GM19468 (cell line): ENCODE results near the gene PLXNA3.
"Not testable (repeated sequence)": the region's sequence is repeated elsewhere in the genome, so short reads cannot be mapped to it uniquely, and the experiment has no call there.

Experiments used
- ATAC-seq: cut with Tn5 transposase; IDR thresholded peaks from one replicate; pipeline ENCODE4 v1.9.1; 2021; ENCODE audit warnings: mild to moderate bottlenecking, moderate library complexity, moderate number of reproducible peaks; ENCODE audit not compliant: unreplicated experiment; ENCODE audit errors: extremely low read depth

Gene PLXNA3

DNA sequence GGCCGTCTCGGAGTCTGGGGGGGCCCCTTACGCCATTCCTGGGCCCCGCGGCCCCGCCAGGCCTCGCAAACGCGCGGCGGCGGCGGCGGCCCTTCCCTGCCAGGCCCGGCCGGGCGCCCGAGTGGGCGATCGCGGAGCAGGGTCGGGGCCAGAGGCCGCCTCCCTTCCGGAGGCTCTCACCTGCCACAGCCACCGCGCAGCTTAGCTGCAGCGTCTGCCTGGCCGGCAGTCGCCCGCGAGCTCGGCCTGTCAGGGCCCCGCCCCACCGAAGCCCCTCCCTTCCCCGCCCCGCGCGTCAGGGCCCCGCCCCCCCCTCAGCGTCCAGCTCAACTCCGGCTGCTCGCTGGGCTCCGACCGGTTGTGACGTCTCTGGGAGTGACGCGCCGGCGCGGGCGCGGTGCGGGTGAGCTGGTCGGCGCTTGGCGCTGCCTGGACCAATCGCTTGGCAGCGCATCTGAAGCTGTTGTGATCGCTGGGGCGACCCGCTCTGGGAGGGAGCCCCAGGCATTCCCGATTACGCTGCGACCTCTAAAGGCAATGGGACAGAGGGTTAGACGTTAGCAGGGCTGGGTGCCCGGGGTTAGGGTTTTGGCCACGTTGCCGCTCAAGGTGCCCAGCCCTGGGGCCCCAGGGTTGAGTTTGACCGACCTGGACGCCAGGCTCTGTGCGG is 32.5 kb downstream of the PLXNA3 start, which contains the start of gene SLC10A3:
Gene SLC10A3, minus strand, starts transcription at position 216 of the 670 bp plus-strand sequence. CDS start 1,689 bp downstream, outside the sequence.
- peak; percentile 59 for ATAC-seq

DNA sequence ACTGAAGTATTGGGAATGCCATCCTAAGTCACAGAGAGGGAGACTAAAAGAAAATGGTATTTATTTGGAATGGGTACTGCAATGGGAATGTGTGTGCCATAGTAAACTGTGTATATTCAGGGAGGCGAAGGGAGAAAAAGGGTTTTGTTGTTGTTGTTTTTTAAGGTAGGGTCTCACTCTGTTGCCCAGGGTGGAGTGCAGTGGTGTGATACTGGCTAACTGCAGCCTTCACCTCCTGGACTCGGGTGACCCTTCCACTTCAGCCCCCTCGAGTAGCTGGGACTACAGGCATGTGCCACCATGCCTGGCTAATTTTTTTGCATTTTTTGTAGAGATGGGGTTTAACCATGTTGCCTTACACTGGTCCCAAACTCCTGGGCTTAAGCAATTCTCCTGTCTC is 36.6 kb downstream of the PLXNA3 start:
- ATAC-seq: no peak

DNA sequence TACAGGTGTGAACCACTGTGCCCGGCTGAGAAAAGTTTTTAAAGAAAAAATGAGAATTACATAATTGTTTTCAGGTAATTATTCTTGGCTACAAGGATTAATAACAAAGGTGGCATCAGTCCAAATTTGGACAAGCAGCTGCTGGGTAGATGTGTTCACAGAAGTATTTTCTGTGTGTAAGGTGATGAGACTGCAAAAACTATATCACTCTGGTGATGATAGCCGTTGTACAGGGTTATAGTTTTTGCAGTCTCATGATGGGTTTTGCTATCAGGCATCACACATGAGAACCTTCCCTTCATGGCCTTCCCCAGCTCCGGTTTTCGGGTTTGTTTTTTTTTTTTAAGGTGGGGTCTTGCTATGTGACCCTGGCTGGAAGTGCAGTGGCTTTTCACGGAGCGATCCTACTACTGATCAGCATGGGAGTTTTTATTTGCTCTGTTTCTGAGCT is 37.4 kb downstream of the PLXNA3 start:
- ATAC-seq: no peak

DNA sequence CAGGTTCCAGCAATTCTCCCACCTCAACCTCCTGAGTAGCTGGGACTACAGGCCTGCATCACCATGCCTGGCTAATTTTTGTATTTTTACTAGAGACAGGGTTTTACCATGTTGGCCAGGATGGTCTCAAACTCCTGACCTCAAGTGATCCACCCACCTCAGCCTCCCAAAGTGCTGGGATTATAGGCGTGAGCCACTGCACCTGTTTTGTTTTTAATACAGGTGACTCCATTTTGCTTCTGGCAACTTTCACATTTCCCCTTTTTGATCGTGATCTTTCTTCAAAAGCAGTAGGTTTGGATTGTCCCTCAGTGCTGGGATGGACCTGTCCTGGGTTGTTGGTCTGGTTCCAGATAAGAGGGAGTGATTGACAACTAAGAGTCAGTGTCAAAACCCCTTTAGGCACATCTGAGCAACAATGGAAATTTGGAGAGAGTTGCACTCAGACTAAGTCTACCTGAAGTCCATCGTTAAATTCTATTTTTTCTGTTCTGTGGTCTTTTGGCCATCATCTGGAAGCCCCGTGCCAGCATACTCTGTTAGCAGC is 38.6 kb downstream of the PLXNA3 start:
- not testable (repeated sequence) for ATAC-seq

DNA sequence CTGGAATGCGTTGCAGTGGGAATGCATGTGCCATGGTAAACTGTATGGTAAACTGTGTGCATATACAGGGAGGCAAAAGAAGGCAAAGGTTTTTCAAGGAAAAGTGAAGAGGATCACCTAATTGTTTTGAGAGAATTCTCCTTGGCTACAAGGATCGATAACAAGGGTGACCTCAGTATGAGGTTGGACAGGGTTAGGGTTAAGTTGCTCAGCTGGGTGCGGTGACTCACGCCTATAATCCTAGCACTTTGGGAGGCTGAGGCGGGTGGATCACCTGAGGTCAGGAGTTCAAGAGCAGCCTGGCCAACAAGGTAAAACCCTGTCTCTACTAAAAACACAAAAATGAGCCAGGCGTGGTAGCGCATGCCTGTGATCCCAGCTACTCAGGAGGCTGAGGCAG is 43.3 kb downstream of the PLXNA3 start:
- not testable (repeated sequence) for ATAC-seq

DNA sequence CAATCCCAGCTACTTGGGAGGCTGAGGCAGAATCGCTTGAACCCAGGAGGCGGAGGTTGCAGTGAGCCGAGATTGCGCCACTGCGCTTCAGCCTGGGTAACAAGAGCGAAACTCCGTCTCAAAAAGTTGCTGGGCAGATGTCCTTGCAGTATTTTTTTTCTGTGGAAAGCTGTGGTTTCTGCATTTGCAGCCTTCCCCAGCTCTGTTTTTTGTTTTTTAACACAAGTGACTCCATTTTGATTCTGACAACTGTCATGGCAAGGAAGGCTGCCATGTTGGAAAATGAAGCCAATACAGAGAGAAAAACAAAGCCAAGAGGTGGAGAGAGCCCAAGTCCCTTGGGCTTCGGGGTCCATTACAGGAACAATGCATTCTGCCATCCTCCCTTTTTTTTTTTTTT is 44.0 kb downstream of the PLXNA3 start:
- no peak for ATAC-seq

DNA sequence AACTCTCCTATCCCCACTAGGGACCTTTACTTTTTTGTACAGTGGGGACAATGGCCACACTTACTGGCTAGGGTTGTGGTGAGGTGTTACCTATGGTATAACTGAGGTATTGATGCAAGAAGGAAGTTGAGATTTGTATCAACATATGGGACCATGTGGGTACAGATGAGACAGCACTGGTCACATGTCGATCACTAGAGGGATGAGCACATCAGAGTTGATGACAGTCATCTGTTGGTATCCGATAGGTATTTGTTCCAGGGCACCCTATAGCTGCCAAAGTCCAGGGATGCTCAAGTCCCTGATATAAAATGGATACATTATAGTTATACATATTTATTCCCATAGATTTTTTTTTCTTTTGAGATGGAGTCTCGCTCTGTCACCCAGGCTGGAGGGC is 44.9 kb downstream of the PLXNA3 start:
- ATAC-seq: no peak

DNA sequence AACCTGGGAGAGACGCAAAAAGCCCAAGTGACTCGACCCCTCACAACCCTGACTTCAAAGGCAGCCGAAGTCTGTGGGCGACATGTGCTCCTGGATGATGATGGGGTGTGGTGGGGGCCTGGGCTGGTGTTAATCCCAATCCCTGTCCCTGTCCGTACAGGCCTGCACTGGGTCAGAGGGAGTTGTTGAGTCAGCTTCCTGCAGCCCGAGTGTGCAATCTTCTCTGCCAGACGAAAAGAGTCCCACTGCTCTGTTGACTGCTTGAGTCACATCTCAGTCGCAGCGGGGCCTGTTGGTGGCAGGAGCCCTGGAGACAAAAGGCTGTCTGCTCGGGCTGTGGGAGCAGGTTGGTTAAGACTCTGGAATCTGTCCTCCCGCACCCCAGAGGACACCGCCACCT is 47.7 kb downstream of the PLXNA3 start:
- no peak for ATAC-seq

DNA sequence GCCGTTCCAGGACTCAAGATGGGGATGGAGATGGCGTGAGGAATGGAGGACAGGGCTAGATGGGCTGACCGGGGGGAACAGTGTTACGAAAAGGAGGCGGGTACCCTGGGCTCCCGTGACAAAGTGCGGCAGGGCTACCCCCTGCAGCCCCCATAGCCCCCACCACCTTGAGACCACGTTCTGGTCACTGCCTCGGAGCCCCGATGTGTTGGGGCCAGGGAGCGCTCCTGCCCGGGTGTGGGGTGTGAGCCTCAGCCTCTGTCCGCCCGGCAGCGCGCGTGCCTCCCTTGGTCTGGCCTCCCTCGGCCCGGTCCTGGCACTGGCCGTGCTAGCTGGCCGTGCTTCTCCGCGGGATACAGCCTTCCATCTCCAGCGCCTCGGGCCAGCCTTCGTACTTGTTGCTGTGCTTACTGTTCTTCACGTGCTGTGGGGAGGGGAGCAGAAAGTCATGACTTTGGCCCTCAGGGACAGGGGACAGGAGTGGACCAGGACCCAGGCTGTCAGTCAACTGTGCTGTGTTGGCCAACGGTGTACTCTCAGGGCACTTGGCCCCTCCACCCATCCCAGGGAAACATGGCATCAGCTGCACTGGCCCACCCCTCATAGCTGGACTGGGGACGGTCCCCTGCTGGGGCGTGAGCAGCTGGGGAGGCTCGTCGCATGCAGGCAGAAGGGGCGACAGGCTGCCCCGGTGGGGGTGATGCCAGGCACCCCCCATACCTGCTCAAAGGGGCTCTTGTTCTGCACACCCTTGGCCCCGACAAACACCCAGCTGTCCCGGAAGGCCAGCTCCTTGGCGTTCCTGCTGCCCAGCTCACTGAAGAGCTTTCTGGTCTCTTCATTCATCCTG is 48.6 kb downstream of the PLXNA3 start:
- no peak for ATAC-seq

DNA sequence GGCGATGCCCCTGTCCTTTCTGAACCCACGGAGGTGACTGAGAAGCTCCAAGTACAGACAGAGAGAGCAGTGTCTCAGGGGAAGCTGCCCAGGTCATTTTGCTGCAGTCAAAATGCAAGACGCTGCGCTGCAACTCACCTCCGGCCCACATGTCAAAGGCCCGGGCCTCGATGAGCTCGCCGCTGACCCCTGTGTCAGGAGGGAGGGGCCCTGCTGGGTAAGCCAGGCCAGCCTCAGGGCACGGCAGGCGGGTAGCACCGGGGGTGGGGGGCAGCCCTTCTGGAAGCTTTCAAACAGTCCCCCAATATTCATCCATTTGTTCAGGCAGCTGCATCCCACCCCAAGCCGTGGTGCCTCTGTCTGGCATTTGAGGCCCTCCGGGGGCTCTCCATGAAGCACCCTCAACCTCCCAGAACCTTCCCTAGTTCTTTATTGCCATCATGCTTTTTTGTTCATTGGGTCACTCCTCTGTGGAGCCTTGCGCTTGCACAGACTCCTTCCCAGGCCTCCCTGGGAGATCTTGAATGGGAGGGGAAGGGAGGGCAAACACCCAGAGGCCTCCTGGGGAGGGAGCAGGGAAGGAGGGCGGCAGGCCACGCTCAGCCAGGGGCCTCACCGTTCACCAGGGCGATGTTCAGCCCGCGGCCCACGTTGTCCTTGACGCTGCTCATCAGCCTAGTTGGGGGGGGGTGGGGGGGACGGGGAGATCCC is 49.7 kb downstream of the PLXNA3 start:
- no peak for ATAC-seq

DNA sequence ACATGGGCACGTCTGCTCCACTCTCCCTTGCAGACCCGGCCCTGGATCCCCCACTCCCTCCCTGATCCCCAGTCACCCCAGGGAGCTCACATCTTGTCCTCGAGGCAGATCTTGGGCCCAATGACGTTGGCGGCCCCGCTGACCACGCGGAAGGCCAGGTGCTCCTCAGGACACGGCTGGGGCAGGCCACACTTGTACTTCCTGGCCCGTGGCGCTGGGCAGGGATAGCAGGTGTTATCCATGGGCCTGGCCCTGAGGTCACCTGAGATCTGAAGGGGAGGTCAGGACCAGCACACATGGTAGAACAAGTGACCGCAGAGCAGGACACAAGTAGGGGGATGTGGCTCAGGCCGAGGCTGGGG is 50.3 kb downstream of the PLXNA3 start:
- no peak for ATAC-seq

DNA sequence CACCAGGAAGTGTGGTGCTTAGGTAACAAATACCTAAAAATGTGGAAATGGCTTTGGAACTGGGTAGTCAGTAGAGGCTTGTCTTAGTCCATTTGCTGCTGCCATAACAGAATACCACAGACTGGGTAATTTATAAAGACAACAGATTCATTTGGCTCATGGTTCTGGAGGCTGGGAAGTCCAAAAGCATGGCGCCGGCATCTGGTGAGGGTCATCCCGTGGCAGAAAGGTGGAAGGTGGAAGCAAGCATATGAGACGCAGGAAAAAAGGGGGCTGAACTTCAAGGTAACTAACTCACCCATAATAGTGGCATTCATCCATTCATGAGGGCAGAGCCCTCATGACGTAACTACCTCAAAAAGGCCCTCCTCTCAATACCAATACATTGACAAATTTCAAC is 51.4 kb downstream of the PLXNA3 start:
- ATAC-seq: no peak

DNA sequence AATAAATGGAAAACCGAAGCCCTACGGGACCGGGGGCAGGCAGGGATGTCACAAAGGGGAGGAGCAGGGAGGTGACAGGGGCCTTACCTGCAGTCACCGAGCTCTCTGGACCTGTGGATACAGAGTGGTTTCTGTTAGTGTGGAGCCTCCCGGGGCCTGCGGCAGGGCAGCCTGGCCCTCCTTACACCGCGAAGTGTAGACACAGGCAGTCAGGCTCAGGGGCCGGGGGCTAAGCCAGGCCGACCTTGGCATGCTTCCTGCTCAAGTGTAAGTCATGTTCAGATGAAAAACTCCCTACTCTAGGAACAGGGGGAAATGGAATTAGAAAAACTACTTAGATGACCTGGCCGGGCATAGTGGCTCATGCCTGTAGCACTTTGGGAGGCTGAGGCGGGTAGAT is 53.7 kb downstream of the PLXNA3 start:
- no peak for ATAC-seq

DNA sequence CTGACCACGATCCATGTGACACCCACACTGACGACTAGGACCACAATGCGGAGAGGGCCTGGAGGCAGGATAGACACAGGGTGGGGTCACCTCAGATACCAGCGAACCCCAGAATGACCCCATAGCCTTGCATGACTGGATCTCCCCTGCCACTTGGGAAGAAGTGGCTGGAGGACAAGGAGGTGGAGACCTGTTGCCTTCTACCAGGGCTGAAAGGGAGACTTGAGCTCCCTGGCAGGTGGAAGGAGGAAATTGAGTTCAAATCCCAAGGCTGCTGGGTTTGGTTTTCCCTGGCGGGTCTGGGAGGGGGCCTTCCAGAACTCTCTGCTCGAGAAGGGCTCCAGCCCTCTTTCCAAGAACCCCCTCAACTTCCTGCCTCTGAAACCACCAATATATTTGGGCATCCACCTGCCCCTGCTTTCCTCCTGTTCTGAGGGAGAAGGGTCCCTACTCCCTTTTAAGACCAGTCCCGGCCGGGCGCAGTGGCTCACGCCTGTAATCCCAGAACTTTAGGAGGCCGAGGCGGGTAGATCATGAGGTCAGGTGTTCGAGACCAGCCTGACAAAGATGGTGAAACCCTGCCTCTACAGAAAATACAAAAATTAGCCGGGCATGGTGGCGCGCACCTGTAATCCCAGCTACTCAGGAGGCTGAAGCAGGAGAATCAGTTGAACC is 54.9 kb downstream of the PLXNA3 start:
- ATAC-seq: no peak

DNA sequence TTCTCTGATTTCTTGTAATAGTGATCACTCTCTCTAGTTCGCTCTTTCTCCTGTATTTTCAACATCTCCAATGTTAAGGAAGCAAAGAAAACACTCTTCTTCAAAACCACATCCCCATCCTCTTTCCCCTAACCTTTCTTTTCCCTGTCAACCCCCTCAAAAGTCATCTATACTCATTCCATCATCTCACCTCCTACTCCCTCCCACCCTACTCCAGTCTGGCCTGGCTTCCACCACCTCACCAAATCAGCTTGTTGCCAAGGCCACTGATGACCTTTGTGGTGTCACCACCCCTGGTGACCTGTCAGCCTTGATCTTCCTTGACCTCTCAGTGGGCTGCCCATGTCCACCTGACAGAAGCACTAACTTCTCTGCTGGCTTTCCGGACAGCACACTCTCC is 55.6 kb downstream of the PLXNA3 start:
- no peak for ATAC-seq

DNA sequence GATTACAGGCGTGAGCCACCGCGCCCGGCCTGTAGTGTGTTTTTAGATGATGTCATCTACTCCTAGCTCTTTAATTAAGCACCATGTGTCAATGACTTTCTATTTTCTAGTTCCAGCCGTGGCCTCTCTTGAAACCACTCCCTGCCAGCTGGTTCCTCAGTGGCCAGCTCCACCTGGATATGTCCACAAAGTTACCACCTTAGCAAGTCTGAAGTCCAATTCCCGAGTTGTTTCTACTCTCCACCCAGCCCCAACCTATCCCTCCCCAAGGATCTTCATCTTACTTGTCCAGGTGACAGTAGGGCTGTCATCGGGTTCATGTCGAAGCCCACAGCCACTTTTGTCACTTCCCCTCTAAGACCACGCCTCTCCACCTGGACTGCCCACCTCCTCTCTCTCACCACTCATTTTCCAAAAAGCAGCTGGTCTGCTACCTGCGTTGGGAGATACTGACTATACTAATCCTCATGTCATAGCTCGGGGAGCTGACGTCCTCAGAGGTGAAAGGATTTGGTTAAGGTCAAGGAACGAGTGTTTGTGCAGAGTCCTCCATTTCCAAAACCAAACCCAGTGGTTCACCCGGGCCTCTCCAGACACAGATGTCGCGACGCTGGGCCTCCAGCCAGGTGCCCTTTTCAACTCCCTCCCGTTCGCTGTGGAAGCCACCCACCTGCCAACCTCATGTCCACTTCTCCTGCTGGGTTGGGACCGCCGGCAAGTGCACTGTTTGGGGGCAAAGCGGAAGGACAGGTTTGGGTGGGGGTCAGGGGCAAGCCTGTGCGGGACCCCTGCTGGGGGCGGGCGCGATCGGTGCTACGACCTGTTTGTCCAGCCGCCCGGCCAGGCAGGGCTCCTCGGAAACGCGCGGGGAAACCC is 57.2 kb downstream of the PLXNA3 start:
- ATAC-seq: no peak

DNA sequence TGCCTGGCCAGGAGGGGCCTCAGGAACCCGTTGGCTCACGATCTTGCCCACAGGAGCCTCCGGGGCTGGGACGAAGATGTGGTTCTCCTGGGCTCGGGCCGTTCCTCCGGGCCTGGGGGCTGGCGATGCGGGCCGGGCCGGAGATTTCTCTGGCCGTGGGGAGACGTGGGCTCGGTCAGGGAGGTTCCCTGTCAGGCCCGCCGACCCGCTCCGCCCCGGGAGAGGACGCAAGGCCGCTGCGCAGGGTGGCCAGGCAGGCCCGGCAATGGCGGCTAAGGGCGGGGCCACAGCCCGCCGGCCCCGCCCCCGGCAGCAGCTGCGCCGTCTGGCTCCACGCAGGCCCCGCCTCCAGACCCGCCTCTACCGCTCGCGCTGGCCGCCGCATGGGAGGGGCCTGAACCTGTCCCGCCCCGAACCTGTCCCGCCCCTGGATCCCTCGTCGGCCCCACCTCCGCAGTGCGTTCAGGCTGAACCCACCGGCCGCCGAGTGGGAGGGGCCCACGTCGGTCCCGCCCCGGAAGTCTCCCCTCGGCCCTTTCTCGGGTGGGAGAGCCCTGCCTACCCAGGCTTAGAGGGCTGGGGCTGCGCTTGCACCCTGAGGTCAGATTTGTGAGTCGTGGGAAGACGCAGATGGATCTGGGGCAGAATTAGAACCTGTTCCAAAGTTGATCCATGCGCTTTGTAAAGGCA is 58.0 kb downstream of the PLXNA3 start, which contains the start of gene FAM3A:
Gene FAM3A, minus strand, starts transcription at position 267 of the 690 bp plus-strand sequence. CDS start 460 bp downstream, outside the sequence.
- ATAC-seq: peak; percentile 33

DNA sequence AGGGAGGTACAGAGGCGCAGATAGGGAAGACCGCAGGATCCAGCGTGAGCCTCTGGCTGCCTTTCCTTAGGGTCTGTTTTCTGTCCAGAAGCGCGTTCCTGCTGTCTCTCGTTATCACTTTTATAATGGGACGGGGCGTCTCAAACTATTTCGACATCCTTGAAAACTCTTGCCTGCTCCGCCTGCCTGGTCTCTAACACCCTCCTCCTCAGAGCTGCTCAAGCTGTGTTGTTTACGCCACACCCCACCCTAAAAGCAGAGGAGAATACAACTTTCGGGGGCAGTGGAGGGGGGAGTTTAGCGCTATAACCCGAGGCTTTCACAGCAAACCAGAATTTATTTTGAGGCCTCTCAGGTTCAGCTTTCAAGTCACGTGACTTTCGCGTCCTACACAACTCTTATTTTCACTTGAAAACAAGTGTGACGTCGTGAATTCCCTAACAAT is 58.6 kb downstream of the PLXNA3 start:
- ATAC-seq: no peak
